Stimulated activated CD4-positive, alpha-beta T cell treated with anti-CD3 and anti-CD28 coated beads, TNF-alpha, amount 100 ng/mL, for 1 hour (primary cell): Measurements from ENCODE around the gene MICU1.
"Not testable (repeated sequence)": the region's sequence is repeated elsewhere in the genome, so short reads cannot be mapped to it uniquely, and the experiment has no call there.

Experiments
- DNase-seq, 3 donors: peaks; one replicate each; pipeline ENCODE4 v3.0.0-alpha.2; 2020; ENCODE audit warnings: low read depth in 3 of 3, low spot score in 1 of 3

Gene MICU1, protein sequence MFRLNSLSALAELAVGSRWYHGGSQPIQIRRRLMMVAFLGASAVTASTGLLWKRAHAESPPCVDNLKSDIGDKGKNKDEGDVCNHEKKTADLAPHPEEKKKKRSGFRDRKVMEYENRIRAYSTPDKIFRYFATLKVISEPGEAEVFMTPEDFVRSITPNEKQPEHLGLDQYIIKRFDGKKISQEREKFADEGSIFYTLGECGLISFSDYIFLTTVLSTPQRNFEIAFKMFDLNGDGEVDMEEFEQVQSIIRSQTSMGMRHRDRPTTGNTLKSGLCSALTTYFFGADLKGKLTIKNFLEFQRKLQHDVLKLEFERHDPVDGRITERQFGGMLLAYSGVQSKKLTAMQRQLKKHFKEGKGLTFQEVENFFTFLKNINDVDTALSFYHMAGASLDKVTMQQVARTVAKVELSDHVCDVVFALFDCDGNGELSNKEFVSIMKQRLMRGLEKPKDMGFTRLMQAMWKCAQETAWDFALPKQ

DNA sequence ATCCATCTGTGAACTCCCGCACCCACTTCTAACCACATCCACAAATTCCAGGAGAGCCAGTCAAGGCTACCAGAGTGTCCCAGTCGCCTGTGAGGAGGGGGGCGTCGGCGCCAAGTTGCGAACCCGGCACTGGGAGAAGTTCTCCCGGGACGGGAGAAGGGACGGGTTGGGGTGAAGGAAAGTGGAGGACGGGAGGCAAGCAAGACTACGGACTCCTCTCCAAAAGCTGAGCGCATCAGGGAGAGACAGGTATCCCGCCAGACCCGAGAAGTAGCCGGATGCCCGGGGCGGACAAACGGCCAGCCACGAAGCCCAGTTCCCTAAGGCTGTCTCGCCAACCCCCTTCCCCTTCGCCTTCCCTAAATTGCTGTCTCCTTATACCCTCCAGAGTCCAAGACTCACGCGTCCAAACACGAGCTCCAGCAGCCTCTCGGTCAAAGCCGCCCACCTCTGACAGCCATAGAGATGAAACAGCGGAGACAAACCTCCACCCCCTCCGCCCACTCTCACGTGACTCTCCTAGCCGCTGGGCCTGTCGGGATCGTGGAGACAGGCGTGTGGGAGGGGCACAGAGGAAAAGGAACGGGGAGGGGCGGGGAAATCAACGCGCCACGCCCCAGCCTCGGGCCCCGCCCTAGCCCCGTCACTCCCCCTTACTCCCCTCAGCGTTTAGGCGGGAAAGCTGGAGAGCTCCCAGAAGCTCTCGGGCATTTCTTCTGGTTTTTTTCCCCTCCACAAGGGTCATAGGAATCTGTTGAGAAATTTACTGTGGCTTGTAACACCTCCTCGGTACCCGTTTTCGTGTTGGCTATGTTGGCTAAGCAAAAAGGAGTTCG is at the start of gene MICU1:
Gene MICU1, minus strand, starts transcription at position 472 of the 836 bp plus-strand sequence. CDS start 59,286 bp downstream, outside the sequence.
- peak; percentile 81 to 85 (median 83) for DNase-seq

DNA sequence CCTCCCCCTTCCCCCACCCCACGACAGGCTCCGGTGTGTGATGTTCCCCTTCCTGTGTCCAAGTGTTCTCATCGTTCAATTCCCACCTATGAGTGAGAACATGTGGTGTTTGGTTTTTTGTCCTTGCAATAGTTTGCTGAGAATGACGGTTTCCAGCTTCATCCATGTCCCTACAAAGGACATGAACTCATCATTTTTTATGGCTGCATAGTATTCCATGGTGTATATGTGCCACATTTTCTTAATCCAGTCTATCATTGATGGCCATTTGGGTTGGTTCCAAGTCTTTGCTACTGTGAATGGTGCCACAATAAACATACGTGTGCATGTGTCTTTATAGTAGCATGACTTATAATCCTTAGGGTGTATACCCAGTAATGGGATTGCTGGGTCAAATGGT is 48.3 kb upstream of the MICU1 start:
- DNase-seq, result not testable (repeated sequence)

DNA sequence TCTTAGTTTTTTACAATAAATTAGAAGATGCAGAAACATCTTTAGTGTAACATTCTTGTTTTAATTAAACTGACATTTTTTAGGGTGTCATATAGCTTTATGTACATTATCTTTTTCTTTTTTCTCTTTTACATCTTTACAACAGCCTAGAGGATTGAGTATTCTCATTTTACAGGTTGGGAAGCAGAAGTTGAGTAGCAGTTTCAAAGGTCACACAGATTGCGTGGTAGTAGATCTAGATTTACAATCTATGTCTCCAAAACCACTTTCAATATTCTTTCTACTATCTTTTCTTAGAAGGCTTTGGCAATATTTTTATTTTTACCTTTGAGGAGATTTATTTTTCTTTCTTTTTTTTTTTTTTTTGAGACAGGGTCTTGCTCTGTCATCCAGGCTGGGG is 47.4 kb upstream of the MICU1 start:
- DNase-seq, result no peak

DNA sequence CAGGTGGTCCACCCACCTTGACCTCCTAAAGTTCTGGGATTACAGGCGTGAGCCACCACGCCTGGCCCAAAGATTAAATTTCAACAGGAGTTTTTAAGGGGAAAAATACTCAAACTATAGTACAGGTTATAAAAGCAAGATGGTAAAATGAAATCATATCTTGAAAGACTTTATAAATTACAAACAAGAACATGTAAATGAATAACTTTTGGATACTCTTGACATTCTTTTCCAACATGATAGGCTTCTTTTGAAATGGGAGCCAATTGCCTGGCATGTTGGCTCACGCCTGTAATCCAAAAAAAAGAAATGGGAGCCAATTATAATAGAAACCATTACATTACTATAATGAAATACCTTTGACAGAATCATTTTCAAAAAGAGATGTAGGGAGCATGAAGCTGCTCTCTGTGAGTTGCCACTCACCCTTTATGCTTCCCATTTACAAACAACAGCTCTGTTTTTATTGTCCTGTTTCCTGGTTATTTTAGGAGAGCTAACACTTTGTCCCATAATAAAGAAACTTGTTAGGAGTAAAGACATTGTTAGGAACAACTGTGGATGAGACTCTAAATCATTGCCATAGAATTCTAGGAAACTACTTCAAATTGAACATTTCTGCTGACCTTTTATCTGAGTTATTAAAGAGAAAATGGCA is 41.5 kb upstream of the MICU1 start:
- DNase-seq, result no peak

DNA sequence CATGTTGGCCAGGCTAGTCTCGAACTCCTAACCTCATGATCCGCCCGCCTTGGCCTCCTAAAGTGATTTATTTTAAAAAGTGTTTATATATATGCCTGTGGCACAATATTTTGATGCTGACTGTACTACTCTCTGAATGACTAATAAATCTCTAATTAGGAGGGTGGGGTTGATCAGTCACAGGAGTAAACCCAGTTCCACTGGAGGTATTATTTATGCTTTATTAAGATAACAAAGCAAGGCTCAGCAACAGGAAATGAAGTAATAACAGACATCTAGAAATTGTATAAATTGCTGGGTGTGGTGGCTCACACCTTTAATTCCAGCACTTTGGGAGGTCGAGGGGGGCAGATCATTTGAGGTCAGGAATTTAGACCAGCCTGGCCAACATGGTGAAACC is 40.0 kb upstream of the MICU1 start:
- DNase-seq, result no peak

DNA sequence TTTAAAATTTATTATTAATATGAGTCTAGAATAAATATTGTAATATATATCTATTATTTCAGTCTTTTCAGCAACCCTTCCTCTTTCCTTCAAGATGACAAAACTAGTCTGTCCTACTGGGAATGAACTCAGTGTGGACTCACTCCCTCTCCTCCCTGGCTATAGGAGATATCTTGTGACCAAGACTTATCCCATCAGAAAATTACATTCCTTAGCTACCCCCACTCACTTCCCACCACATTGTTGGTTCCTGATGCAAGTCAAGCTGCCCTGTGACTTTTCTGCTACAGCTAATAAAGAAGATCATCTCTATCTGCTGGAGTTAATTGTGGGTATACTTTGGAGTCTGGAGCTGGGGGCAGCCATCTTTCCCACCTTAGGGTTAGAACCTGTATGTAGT is 38.1 kb upstream of the MICU1 start:
- DNase-seq, result no peak

DNA sequence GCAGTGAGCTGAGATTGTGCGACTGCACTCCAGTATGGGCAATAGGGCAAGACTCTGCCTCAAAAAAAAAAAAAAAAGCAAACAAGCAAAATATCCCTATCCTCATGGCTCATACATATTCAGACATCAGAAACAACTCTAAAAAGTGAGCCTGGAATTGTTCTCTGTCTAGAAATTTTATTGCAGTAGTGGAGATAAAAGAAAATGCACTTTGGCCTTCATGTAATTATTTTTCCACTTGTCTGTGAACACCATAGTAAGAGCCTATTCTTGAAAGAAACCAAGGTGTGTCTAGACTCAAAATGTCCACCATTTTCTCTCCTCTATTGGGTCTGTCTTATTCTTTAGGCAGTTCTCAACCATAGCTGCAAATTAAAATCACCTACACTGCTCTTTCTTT is 35.6 kb upstream of the MICU1 start:
- DNase-seq, result no peak

DNA sequence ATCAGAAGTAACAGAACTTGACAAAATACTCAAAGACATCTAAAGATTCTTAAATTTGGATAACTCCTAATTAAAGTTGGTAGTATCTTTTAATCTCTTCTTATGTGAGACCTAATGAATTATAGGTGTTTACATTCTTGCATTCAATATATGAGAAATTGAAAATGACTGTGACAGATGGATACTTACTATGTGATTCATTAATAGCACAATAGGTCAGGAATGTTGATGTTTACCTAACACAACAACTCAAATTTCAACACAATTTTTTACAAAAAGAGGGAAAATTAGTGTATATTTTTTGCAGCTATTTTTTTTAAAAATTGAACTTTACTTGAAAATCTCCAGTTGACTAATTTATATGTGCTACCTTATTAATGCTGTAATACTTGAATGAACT is 34.3 kb upstream of the MICU1 start:
- DNase-seq, result no peak

DNA sequence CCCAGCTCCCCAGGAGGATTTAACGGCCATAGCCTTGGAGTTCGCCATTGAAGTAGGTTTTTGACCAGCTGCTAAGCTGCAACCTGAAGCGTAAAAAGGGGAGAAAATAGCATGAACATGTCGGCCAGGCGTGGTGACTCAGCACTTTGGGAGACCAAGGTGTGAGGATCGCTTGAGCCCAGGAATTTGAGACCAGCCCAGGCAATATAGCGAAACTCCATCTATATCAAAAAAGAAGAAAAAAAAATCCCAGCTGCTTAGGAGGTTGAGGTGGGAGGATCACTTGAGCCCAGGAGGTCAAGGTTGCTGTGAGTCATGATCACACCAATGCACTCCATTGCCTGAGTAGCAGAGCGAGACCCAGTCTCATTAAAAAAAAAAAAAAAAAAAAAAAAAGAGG is 33.8 kb upstream of the MICU1 start:
- DNase-seq, result no peak

DNA sequence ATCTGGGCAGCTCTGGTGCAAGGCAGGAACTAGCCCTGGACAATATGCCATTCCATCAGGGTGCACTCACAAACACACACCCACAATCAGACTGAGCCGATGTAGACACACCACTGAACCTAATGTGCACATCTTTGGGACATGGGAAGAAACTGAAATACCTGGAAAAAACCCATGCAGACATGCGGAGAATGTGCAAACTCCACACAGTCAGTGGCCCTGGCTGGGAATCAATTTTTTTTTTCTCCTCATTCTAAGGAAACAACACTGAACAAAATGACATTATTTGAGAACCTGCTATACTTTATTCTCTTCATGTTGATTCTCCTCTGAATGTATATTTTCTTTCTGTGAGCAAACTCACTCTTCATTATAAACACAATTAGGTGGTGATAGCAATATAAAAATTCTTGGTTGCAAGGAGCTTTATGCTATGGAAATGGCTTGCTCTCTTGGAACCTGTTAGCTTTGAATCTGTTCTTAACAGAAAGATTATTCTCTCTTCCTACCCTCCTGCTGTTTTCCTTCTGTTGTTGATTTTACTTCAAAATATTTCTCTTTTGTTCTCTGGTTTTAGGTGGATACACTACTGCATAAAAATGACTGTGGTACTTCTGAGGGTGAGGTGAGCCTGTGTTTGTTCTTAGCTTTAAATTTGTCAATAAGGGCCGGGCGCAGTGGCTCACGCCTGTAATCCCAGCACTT is 33.0 kb upstream of the MICU1 start:
- DNase-seq, result no peak

DNA sequence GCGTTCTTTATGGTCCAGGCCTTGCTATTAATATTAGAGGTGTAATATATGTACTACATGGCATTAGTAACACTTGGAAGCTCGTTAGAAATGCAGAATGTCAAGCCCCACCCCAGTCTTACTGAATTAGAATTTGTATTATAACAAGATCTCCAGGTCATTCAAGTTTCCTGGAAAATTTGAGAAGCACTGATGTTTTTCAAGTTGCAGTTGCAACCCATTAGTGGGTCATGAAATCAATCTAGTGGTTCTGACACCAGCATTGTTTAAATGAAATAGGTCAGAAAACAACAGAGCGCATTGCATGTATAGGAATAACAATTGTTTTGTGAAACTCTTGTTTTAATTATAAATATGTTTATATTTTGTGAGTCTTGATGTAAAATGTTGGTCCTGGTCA is 28.8 kb upstream of the MICU1 start:
- no peak for DNase-seq

DNA sequence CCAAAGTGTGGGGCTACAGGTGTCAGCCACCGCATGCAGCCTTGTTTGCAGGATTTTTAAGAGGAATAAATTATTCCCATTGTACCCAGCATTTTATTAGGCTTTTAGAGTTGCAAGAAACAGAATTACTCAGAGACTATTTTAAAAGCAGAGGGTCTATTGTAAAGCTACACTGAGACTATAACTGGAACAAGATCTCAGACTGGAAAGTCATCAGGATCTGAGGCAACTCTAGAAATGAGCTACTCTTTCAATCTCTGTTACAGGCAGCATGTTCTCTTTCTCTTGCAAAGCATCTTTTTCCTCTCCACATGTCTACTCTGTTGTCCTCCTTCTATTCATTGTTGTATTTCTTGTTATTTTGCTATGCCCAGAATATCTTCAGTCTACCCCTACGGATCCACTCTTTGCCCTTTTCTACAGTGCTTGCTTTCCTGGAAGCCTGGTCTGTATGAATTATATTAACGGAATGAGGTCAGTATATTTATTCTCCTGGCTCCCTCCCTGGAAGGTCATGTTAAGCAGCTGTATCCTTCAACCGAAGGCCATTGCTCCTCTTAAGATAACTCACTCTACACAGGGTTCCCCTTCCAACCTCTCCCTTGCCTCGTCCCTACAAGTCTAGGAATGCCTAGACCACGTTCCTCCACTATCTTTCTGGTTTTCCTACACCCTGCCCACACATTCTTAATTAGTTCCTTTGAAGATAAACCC is 27.7 kb upstream of the MICU1 start:
- DNase-seq, result no peak

DNA sequence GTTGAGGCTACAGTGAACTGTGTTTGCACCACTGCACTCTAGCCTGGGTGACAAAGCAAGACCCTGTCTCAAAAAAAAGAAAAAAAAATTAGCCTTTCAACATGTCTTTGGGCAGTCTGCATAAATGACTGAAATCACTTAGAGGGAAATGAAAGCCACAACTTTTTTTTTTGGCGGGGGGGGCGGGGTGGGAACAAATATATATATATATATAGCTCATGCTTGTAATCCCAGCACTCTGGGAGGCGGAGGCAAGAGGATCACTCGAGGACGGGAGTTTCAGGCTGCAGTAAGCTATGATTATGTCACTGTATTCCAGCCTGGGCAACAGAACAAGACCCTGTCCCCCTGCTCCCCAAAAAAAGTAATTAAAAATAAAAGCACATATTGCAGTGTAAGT is 23.4 kb upstream of the MICU1 start:
- DNase-seq, result no peak

DNA sequence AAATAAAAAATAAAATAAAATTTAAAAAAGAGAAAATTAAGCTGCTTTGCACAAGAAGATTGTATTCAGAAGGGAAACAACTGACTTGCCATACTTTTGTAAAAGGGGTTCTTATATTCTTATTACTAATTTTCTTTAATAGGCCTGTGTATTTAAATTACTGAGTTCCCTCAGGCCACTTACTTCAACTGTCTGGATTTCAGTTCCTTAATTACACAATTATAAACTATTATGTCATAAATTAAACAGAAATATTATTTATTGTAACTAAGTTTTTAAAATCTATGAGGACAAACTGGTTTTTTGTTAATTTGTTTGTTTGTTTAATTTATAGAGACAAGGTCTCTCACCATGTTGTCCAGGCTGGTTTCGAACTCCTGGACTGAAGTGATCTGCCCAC is 22.4 kb upstream of the MICU1 start:
- no peak for DNase-seq

DNA sequence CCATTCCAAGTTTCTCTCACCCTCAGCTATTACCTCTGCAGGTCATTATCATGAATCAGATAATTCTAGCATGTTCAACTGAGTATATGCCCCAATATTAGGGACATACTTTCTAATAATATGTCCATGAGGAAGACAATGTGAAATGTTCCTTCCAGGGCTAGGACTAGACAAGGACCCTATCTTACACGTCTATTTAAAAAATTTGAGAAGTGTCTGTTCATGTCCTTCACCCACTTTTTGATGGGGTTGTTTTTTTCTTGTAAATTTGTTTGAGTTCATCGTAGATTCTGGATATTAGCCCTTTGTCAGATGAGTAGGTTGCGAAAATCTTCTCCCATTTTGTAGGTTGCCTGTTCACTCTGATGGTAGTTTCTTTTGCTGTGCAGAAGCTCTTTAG is 21.1 kb upstream of the MICU1 start:
- not testable (repeated sequence) for DNase-seq

DNA sequence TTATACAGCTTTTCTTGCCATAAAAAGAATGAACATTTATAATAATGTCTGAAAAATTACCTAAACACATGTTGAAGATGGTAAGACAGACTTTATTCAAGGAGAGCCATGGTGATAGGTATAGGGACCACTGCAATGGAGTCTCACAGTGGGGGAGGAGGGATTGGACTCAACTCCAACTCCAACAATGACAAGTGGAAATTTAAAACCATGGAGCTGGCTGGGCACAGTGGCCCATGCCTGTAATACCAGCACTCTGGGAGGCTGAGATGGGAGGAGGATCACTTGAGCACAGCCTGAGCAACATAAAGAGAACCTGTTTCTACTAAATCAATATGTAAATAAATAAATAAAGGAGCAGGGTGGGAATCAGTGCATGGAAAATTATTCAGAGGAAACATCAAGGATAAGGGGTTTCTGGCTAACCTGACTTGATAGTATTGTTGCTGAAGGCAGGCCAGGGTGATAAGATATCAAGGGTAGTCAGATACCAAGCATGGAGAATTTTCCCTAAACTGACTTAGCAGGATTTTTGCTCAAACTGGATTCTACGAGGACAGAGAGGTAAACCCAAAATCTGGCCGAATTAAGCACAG is 19.5 kb upstream of the MICU1 start:
- no peak for DNase-seq

DNA sequence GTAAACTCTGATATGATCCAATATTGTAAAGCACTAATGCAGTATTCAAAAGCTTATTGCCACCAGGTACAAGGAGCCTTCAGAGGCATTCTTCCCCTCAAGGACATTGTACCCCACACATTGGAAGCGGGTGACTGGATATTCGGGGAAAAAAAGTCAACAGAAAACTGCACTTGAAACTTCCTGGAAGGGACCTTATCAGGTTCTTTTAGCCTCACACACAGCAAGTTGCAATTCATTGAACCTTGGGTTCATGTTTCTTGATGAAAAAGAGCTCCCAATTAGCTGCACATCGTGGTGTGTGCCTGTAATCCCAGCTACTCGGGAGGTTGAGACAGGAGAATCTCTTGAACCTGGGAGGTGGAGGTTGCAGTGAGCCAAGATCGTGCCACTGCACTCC is 16.4 kb upstream of the MICU1 start:
- DNase-seq, result no peak

DNA sequence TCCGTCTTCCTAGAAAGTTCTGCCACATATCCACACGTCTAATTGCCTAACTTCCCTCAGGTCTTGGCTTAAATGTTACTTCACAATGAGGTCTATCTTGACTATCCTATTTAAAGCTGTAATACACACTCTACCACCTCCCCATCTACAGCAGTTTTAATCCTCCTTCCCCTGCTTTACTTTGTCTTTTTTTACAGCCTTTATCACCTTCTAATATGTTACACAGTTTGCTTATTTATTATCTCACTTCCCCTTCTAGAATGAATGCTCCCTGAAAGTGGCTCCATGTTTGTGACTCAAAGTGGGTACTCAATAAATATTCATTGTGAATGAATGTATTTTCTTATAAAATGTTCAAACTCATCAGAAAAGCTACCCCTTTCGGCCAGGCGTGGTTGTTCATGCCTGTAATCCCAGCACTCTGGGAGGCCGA is 13.6 kb upstream of the MICU1 start:
- no peak for DNase-seq

DNA sequence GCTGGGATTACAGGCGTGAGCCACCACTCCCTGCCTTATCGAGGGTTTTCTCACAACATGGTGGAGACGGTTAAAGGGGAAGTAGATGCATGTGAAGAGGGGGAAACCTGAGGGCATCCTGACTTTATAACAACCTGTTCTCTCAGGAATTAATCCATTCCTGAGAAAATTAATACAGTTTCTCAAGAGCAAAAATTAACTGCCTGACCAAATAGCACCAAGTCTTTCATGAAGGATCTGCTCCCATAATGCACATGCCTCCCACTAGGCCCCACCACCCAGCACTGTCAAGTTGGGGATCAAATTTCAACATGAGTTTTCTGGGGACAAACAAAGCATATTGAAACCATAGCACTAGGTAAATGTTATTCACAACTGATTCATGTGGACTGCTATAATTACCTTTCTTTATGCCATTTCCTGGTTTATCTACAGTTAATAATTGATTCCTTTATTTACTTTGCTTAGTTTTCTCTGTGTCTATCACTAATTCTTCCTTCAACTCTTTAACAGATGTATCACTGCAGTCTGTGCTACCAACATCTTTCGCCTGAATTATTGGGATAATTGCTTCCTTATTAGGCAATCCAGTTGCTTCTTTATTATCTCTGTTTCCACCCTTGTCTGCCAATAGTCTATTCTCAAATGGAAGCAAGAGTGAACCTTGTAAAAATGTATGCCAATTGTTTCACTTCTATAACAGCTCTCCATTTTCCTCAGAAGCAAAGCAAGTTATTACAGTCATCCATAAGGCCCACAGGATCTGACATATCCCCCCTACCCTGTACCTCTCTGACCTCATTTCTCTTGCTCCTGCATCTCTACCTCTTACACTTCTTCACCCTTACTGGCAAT is 12.9 kb upstream of the MICU1 start:
- DNase-seq, result no peak
